Colonic mucosa (tissue), 4 donors: ENCODE results near the gene CADM2. TPM values are rescaled to one million over a fixed set of nuclear protein-coding genes. Genes with fewer than 3 reads are reported as not detected.

Experiments
- DNase-seq: peaks from one replicate; pipeline ENCODE4 v3.0.0-alpha.2; 2020
- H3K27ac ChIP-seq: fragments of 200-600 bp; one replicate; pipeline ENCODE4 v1.8.0; 2021
- H3K27me3 ChIP-seq: fragments of 200-600 bp; one replicate; pipeline ENCODE4 v1.8.0; 2021
- H3K36me3 ChIP-seq: fragments of 200-600 bp; one replicate; pipeline ENCODE4 v1.8.0; 2021
- H3K4me1 ChIP-seq: fragments of 200-600 bp; one replicate; pipeline ENCODE4 v1.8.0; 2021; ENCODE audit warnings: mild to moderate bottlenecking
- H3K4me3 ChIP-seq: fragments of 200-600 bp; one replicate; pipeline ENCODE4 v1.8.0; 2021
- H3K9ac ChIP-seq, 2 donors: one replicate each; pipeline ENCODE4 v1.7.0; 2013; ENCODE audit warnings: control low read depth in 2 of 2, low read depth in 2 of 2, low read length in 2 of 2
- H3K9me3 ChIP-seq: fragments of 200-600 bp; one replicate; pipeline ENCODE4 v1.8.0; 2021
- CTCF ChIP-seq: fragments of 200-600 bp; IDR thresholded peaks from one replicate; pipeline ENCODE4 v1.8.0; 2022; ENCODE audit warnings: antibody characterized with exemption, mild to moderate bottlenecking
- intact Hi-C: fragments of 100-400 bp; cut with DNase I; formaldehyde crosslinking; loops from one replicate; pipeline ENCODE4 v1.14.1; 2022
- total RNA-seq, 2 donors: library from RNA; stranded (reverse); fragmentation: NEBNext Ultra II Directional in 1 of 2; extraction: Animal tissue kit (Norgen Biotek cat#: 25700) in 1 of 2; gene quantifications; one replicate each; pipeline ENCODE4 v1.2.1, GENCODE V29; 2021
- donor health status: healthy.
- donor health status: DM: no; HTN: no; CAD: no.
- donor health status: DM: no; HTN: no; CAD: no.

The CADM2 gene
- total RNA-seq, 2 donors from 2014 or later, result 1.2 to 2.8 TPM

- Histone ChIP-seq H3K9ac (no peak overlapping the region), H3K27ac (no peak overlapping the region), H3K9me3 (no peaks in the 10 kb centered on the region), H3K27me3 (no peaks in the 10 kb centered on the region), H3K4me1 (no peaks in the 10 kb centered on the region), H3K36me3 (no peaks in the 10 kb centered on the region), H3K4me3 (no peak overlapping the region)
- intact Hi-C loops, result no loop called here
- DNase-seq, result no peak
- no peak for TF ChIP-seq CTCF
Observed at GRCh38 chr3:85758442-85758841, 799.7 kb downstream of the CADM2 start.

- TF ChIP-seq CTCF, result no peak
- Histone ChIP-seq H3K9ac (no peak overlapping the region), H3K36me3 (no peaks in the 10 kb centered on the region), H3K27me3 (no peaks in the 10 kb centered on the region), H3K9me3 (no peaks in the 10 kb centered on the region), H3K4me3 (no peak overlapping the region), H3K4me1 (no peaks in the 10 kb centered on the region), H3K27ac (no peak overlapping the region)
- intact Hi-C loops, result no loop called here
- no peak for DNase-seq
Observed at GRCh38 chr3:85760342-85760741, 801.6 kb downstream of the CADM2 start.

GRCh38 chr3:85780806-85781205 lies 822.0 kb downstream of the CADM2 start:
- Histone ChIP-seq H3K9me3 (no peaks in the 10 kb centered on the region), H3K4me3 (no peak overlapping the region), H3K4me1 (no peaks in the 10 kb centered on the region), H3K36me3 (no peaks in the 10 kb centered on the region), H3K27ac (no peak overlapping the region), H3K9ac (no peak overlapping the region), H3K27me3 (no peaks in the 10 kb centered on the region)
- no peak for TF ChIP-seq CTCF
- intact Hi-C loops, result no loop called here
- no peak for DNase-seq

GRCh38 chr3:85781806-85782205 lies 823.0 kb downstream of the CADM2 start:
- H3K27ac ChIP-seq, result no peak overlapping the region
- no peaks in the 10 kb centered on the region for H3K4me1 ChIP-seq
- TF ChIP-seq CTCF, result no peak
- no peak overlapping the region for H3K4me3 ChIP-seq
- H3K9me3 ChIP-seq, result no peaks in the 10 kb centered on the region
- H3K27me3 ChIP-seq, result no peaks in the 10 kb centered on the region
- no peaks in the 10 kb centered on the region for H3K36me3 ChIP-seq
- intact Hi-C loops, result no loop called here
- no peak for DNase-seq
- H3K9ac ChIP-seq, result no peak overlapping the region

- H3K4me3 ChIP-seq, result no peak overlapping the region
- no peak for DNase-seq
- no peaks in the 10 kb centered on the region for H3K36me3 ChIP-seq
- no peak overlapping the region for H3K9ac ChIP-seq
- no peaks in the 10 kb centered on the region for H3K27me3 ChIP-seq
- no peak overlapping the region for H3K27ac ChIP-seq
- intact Hi-C loops, result no loop called here
- no peaks in the 10 kb centered on the region for H3K9me3 ChIP-seq
- no peaks in the 10 kb centered on the region for H3K4me1 ChIP-seq
- no peak for TF ChIP-seq CTCF
Observed at GRCh38 chr3:85783291-85783690, 824.5 kb downstream of the CADM2 start.

- intact Hi-C loops, result no loop called here
- H3K9me3 ChIP-seq, result no peaks in the 10 kb centered on the region
- no peak overlapping the region for H3K9ac ChIP-seq
- no peak overlapping the region for H3K4me3 ChIP-seq
- H3K36me3 ChIP-seq, result no peaks in the 10 kb centered on the region
- no peak for TF ChIP-seq CTCF
- no peaks in the 10 kb centered on the region for H3K4me1 ChIP-seq
- no peak for DNase-seq
- H3K27me3 ChIP-seq, result no peaks in the 10 kb centered on the region
- H3K27ac ChIP-seq, result no peak overlapping the region
Observed at GRCh38 chr3:85785766-85786165, 827.0 kb downstream of the CADM2 start.
